IMR-90 (cell line): ENCODE data around the gene ARMH4. TPM values are rescaled to one million over a fixed set of nuclear protein-coding genes. Genes with fewer than 3 reads are reported as not detected.

ENCODE experiments used
- ATAC-seq: fragments of 200-7000 bp; cut with Tn5 transposase; 2 replicates; pipeline ENCODE4 v1.9.1; 2020; ENCODE audit warnings: low read depth, mild to moderate bottlenecking, moderate library complexity
- BruUV-seq: library from RNA; stranded (reverse); fragments of 400-500 nt; replicated peaks from 2 replicates; lab custom pipeline; 2021; lab: Mats Ljungman, UMichigan
- CTCF ChIA-PET: fragments of 300-600 bp; formaldehyde crosslinking; extraction: SDS; loops from one replicate; lab custom pipeline; 2021; ENCODE audit warnings: antibody characterized with exemption; lab: Yijun Ruan, JAX
- POLR2A ChIA-PET: fragments of 300-600 bp; sonication (Branson Sonifier 250); formaldehyde crosslinking; loops from one replicate; lab custom pipeline; 2022; ENCODE audit warnings: antibody characterized with exemption; ENCODE audit not compliant: unreplicated experiment; lab: Charles Lee
- DNase-seq: peaks from one replicate; pipeline ENCODE4 v3.0.0; 2013
- H2AFZ ChIP-seq: replicated peaks from 2 replicates; pipeline ENCODE3; 2013; ENCODE audit warnings: low read length, mild to moderate bottlenecking; ENCODE audit not compliant: poor library complexity
- H2AK5ac ChIP-seq: 2 replicates; pipeline ENCODE4 v1.6.1; 2013; ENCODE audit warnings: low read depth, low read length, inconsistent platforms
- H2AK9ac ChIP-seq: replicated peaks from 2 replicates; pipeline ENCODE3; 2013; ENCODE audit warnings: mild to moderate bottlenecking, low read depth, low read length, moderate library complexity; ENCODE audit not compliant: poor library complexity
- H2BK120ac ChIP-seq: 2 replicates; pipeline ENCODE4 v1.6.1; 2013; ENCODE audit warnings: low read depth, low read length, inconsistent platforms
- H2BK15ac ChIP-seq: 3 replicates; pipeline ENCODE4 v1.6.1; 2013; ENCODE audit warnings: low read depth, low read length, inconsistent platforms
- H2BK20ac ChIP-seq: 2 replicates; pipeline ENCODE4 v1.6.1; 2013; ENCODE audit warnings: low read depth, mild to moderate bottlenecking, inconsistent platforms, low read length, moderate library complexity
- H2BK5ac ChIP-seq: 2 replicates; pipeline ENCODE4 v1.6.1; 2013; ENCODE audit warnings: mild to moderate bottlenecking, low read depth, low read length, inconsistent platforms; ENCODE audit not compliant: poor library complexity, severe bottlenecking
- H3K14ac ChIP-seq: replicated peaks from 2 replicates; pipeline ENCODE4 v1.6.1; 2013; ENCODE audit warnings: low read depth, low read length, inconsistent platforms
- H3K18ac ChIP-seq: 2 replicates; pipeline ENCODE4 v1.6.1; 2013; ENCODE audit warnings: low read depth, low read length, control low read depth
- H3K23ac ChIP-seq: 2 replicates; pipeline ENCODE4 v1.6.1; 2013; ENCODE audit warnings: low read depth, low read length, inconsistent platforms
- H3K27ac ChIP-seq: 2 replicates; pipeline ENCODE4 v1.5.1; 2013; ENCODE audit warnings: mild to moderate bottlenecking, control low read depth, low read length; ENCODE audit not compliant: insufficient read depth
- H3K27me3 ChIP-seq: 2 replicates; pipeline ENCODE4 v1.6.1; 2013; ENCODE audit warnings: low read length; ENCODE audit not compliant: control insufficient read depth, insufficient read depth
- H3K36me3 ChIP-seq: 2 replicates; pipeline ENCODE4 v1.6.1; 2013; ENCODE audit warnings: low read length, mixed read lengths; ENCODE audit not compliant: control insufficient read depth, insufficient read depth
- H3K4ac ChIP-seq: 2 replicates; pipeline ENCODE4 v1.6.1; 2013; ENCODE audit warnings: low read depth, low read length, inconsistent platforms
- H3K4me1 ChIP-seq: 2 replicates; pipeline ENCODE4 v1.6.1; 2013; ENCODE audit warnings: low read length, mixed read lengths; ENCODE audit not compliant: control insufficient read depth, insufficient read depth
- H3K4me2 ChIP-seq: 2 replicates; pipeline ENCODE4 v1.6.1; 2013; ENCODE audit warnings: low read depth, mild to moderate bottlenecking, control low read depth, low read length, moderate library complexity
- H3K4me3 ChIP-seq: 2 replicates; pipeline ENCODE4 v1.5.1; 2013; ENCODE audit warnings: low read depth, mild to moderate bottlenecking, control low read depth, low read length, moderate library complexity; ENCODE audit not compliant: insufficient read depth
- H3K56ac ChIP-seq: 2 replicates; pipeline ENCODE4 v1.6.1; 2013; ENCODE audit warnings: low read length, inconsistent platforms; ENCODE audit not compliant: insufficient read depth; ENCODE audit errors: extremely low read depth
- H3K79me1 ChIP-seq, 2 experiments: 2 replicates each; pipeline ENCODE4 v1.6.1; 2013; ENCODE audit warnings: low read length in 2 of 2, inconsistent platforms in 1 of 2, low read depth in 1 of 2
- H3K9ac ChIP-seq: 2 replicates; pipeline ENCODE4 v1.6.1; 2013; ENCODE audit warnings: low read depth, low read length, control low read depth
- H3K9me1 ChIP-seq: 2 replicates; pipeline ENCODE4 v1.6.1; 2013; ENCODE audit warnings: low read length, inconsistent platforms; ENCODE audit not compliant: insufficient read depth
- H3K9me3 ChIP-seq: 2 replicates; pipeline ENCODE4 v1.6.1; 2013; ENCODE audit warnings: low read length; ENCODE audit not compliant: control insufficient read depth, insufficient read depth
- H4K20me1 ChIP-seq: 2 replicates; pipeline ENCODE4 v1.6.1; 2013; ENCODE audit warnings: low read length, inconsistent platforms; ENCODE audit not compliant: insufficient read depth
- H4K5ac ChIP-seq: 2 replicates; pipeline ENCODE4 v1.6.1; 2013; ENCODE audit warnings: mild to moderate bottlenecking, low read depth, low read length, control low read depth
- H4K8ac ChIP-seq, 2 experiments: 2 replicates each; pipeline ENCODE4 v1.6.1; 2013; ENCODE audit warnings: low read depth in 2 of 2, low read length in 2 of 2, control low read depth in 1 of 2, inconsistent platforms in 1 of 2
- H4K91ac ChIP-seq: 2 replicates; pipeline ENCODE4 v1.6.1; 2013; ENCODE audit warnings: low read depth, low read length, inconsistent platforms; ENCODE audit not compliant: insufficient read depth
- BHLHE40 ChIP-seq: fragments of 150-350 bp; IDR thresholded peaks from 2 replicates; pipeline ENCODE4 v1.6.1; 2016; ENCODE audit warnings: mild to moderate bottlenecking, low read depth, low read length
- CEBPB ChIP-seq: IDR thresholded peaks from 2 replicates; pipeline ENCODE4 v1.6.1; 2012; ENCODE audit warnings: low read depth, low read length, improper control_type of control experiment
- CHD1 ChIP-seq: IDR thresholded peaks from 2 replicates; pipeline ENCODE4 v1.6.1; 2012; ENCODE audit warnings: low read depth, low read length, improper control_type of control experiment
- CTCF ChIP-seq: conservative IDR thresholded peaks from 2 replicates; pipeline ENCODE4 v1.5.1; 2012; ENCODE audit warnings: mild to moderate bottlenecking, low read depth, low read length, improper control_type of control experiment
- ELK1 ChIP-seq: fragments of 150-350 bp; IDR thresholded peaks from 2 replicates; pipeline ENCODE4 v1.6.1; 2016; ENCODE audit warnings: low read depth, mild to moderate bottlenecking, low read length, moderate library complexity, borderline replicate concordance
- FOS ChIP-seq: fragments of 150-350 bp; IDR thresholded peaks from 2 replicates; pipeline ENCODE4 v1.6.1; 2016; ENCODE audit warnings: low read depth, low read length
- MAFK ChIP-seq: IDR thresholded peaks from 2 replicates; pipeline ENCODE4 v1.6.1; 2012; ENCODE audit warnings: low read depth, low read length, improper control_type of control experiment
- MAZ ChIP-seq: IDR thresholded peaks from 2 replicates; pipeline ENCODE4 v1.6.1; 2012; ENCODE audit warnings: low read depth, mild to moderate bottlenecking, low read length, improper control_type of control experiment, moderate library complexity, borderline replicate concordance
- MXI1 ChIP-seq: IDR thresholded peaks from 2 replicates; pipeline ENCODE4 v1.6.1; 2012; ENCODE audit warnings: low read depth, mild to moderate bottlenecking, low read length, moderate library complexity, borderline replicate concordance
- NFE2L2 ChIP-seq: fragments of 150-350 bp; IDR thresholded peaks from 2 replicates; pipeline ENCODE4 v1.6.1; 2016; ENCODE audit warnings: low read depth, mild to moderate bottlenecking, low read length
- POLR2A ChIP-seq: IDR thresholded peaks from 2 replicates; pipeline ENCODE4 v1.6.1; 2012; ENCODE audit warnings: mild to moderate bottlenecking, low read depth, low read length
- RAD21 ChIP-seq: IDR thresholded peaks from 2 replicates; pipeline ENCODE4 v1.6.1; 2012; ENCODE audit warnings: low read length, improper control_type of control experiment
- RCOR1 ChIP-seq: IDR thresholded peaks from 2 replicates; pipeline ENCODE4 v1.6.1; 2012; ENCODE audit warnings: mild to moderate bottlenecking, low read length, improper control_type of control experiment; ENCODE audit not compliant: insufficient replicate concordance
- RFX5 ChIP-seq: IDR thresholded peaks from 2 replicates; pipeline ENCODE4 v1.8.0; 2012; ENCODE audit warnings: low read depth, mild to moderate bottlenecking, low read length, moderate library complexity
- SMC3 ChIP-seq: fragments of 150-350 bp; IDR thresholded peaks from 2 replicates; pipeline ENCODE4 v1.6.1; 2016; ENCODE audit warnings: low read depth, mild to moderate bottlenecking, antibody characterized with exemption, low read length, moderate library complexity
- USF2 ChIP-seq: fragments of 150-350 bp; IDR thresholded peaks from 2 replicates; pipeline ENCODE4 v1.6.1; 2017; ENCODE audit warnings: mild to moderate bottlenecking, antibody characterized with exemption, low read length, low read depth
- WGBS, 2 experiments: methylation state at CpG; one replicate each; pipeline versions ENCODE4 v1.1.5 to v1.1.7; 2013; ENCODE audit warnings: missing lambda C conversion rate in 2 of 2; ENCODE audit not compliant: insufficient read length in 1 of 2; ENCODE audit errors: extremely low coverage in 2 of 2; 5-methylcytosine and 5-hydroxymethylcytosine counted together
- dilution Hi-C: fragments of 300-500 bp; cut with HindIII; formaldehyde crosslinking; loops from one replicate; pipeline ENCODE4 v1.14.3; 2018; ENCODE audit warnings: low sequenced_read_pairs; ENCODE audit not compliant: unreplicated experiment
- in situ Hi-C: fragments of 300-500 bp; cut with MboI; formaldehyde crosslinking; loops from 3 replicates; pipeline ENCODE4 v1.14.3; 2019; ENCODE audit warnings: low sequenced_read_pairs, inconsistent platforms, mixed read lengths
- intact Hi-C: fragments of 100-400 bp; cut with micrococcal nuclease; formaldehyde crosslinking; loops from 2 replicates; pipeline ENCODE4 v1.10.0; 2022
- polyA plus RNA-seq, 3 experiments: library from polyadenylated mRNA; depleted of rRNA; stranded (reverse); fragments of >200 nt; gene quantifications; 2 replicates each; pipeline ENCODE4 v1.2.3, GENCODE V29; 2012; ENCODE audit warnings: low replicate concordance in 1 of 3
- total RNA-seq: library from RNA; depleted of rRNA; stranded (reverse); fragments of >200 nt; gene quantifications from 2 replicates; pipeline ENCODE4 v1.2.3, GENCODE V29; 2012

Gene ARMH4
- total and polyA plus RNA-seq, 2 of the 4 experiments (the other 2 are of a cell fraction) = 4.6 to 5.6 TPM

GRCh38 chr14:57987051-57987450 lies 165.0 kb downstream of the ARMH4 start:
- TF ChIP-seq CHD1 (no peak), BHLHE40 (no peak), POLR2A (no peak), FOS (no peak), MAZ (no peak), USF2 (no peak), NFE2L2 (no peak), MXI1 (no peak), MAFK (no peak), ELK1 (no peak), CTCF (no peak), SMC3 (no peak), RCOR1 (no peak), CEBPB (no peak), RAD21 (no peak), RFX5 (no peak)
- H2AFZ ChIP-seq = no peak overlapping the region
- dilution Hi-C loops (no loop called here), in situ Hi-C loops (no loop called here), intact Hi-C loops (no loop called here)
- H3K4ac ChIP-seq = no peak overlapping the region
- H2BK15ac ChIP-seq = no peak overlapping the region
- no peaks in the 10 kb centered on the region for H3K9me1 ChIP-seq
- H2BK5ac ChIP-seq = no peak overlapping the region
- no peak overlapping the region for H3K23ac ChIP-seq
- H3K14ac ChIP-seq = no peak overlapping the region
- H3K9ac ChIP-seq = no peak overlapping the region
- H4K8ac ChIP-seq = no peak overlapping the region
- H2AK9ac ChIP-seq = no peak overlapping the region
- no peak overlapping the region for H3K4me2 ChIP-seq
- ChIA-PET CTCF (interaction anchor here (0.5 kb wide), 1 partner anchor 1106 kb away, joined by 3 read pairs; no protein-coding TSS in a partner anchor), POLR2A (no interaction called here)
- H3K56ac ChIP-seq = no peak overlapping the region
- no peak overlapping the region for H3K27ac ChIP-seq
- H2AK5ac ChIP-seq = no peak overlapping the region
- no CpG with 5 or more reads among the region's 1 CpG for WGBS, 2 experiments
- H3K4me1 ChIP-seq = no peaks in the 10 kb centered on the region
- no peaks in the 10 kb centered on the region for H3K9me3 ChIP-seq
- H3K36me3 ChIP-seq = no peaks in the 10 kb centered on the region
- H3K79me1 ChIP-seq = no peaks in the 10 kb centered on the region
- no peak overlapping the region for H2BK120ac ChIP-seq
- H3K4me3 ChIP-seq = no peak overlapping the region
- H4K5ac ChIP-seq = no peak overlapping the region
- no peak overlapping the region for H4K91ac ChIP-seq
- no TSS peak for BruUV-seq
- DNase-seq (no peak), ATAC-seq (no peak)
- H3K27me3 ChIP-seq = no peaks in the 10 kb centered on the region
- H4K20me1 ChIP-seq = no peaks in the 10 kb centered on the region
- no peak overlapping the region for H3K18ac ChIP-seq
- no peak overlapping the region for H2BK20ac ChIP-seq
